Measurements from ENCODE around the gene MAPRE3. TPM values are rescaled to one million over a fixed set of nuclear protein-coding genes. Genes with fewer than 3 reads are reported as not detected.

The MAPRE3 gene
- total RNA-seq, 2 donors from 2014 or later, result 3.2 to 4.4 TPM

DNA sequence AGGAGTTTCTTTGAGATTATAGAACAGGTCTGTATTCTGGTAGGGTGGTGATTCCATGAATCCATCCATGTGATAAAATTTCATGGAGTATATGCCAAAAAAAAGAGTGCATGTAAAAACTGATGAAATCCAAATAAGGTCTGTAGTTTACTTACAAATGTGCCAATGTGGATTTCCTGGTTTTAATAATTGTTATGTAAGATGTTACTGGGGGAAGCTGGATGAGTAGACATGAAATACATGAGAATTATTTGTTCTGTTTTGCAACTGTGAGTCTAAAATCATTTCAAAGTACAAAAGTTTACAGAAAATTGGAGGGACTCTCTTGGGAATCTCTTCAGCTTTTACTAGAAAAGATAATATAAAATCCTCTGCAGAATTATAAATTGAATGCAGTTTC is 38.6 kb downstream of the MAPRE3 start:
- Histone ChIP-seq H3K27ac (ENCODE audit: low read depth, low read length) (no peak overlapping the region), H3K9me3 (ENCODE audit: control insufficient read depth, low read length) (no peaks in the 10 kb centered on the region), H3K9ac (ENCODE audit: extremely low read depth, low read length, poor library complexity, severe bottlenecking) (no peak overlapping the region), H3K4me3 (ENCODE audit: low read length) (no peak overlapping the region), H3K36me3 (ENCODE audit: control insufficient read depth, insufficient read depth, low read length) (no peaks in the 10 kb centered on the region), H3K4me1 (ENCODE audit: control insufficient read depth, insufficient read depth, low read length) (no peaks in the 10 kb centered on the region), H3K27me3 (ENCODE audit: control insufficient read depth, insufficient read depth, low read length, poor library complexity, severe bottlenecking) (no peaks in the 10 kb centered on the region)
- Mint-ChIP-seq H3K27me3 (ENCODE audit: insufficient read depth) (peaks cover 9% of the 10 kb centered on the region), H3K4me1 (peaks cover 10% of the 10 kb centered on the region), H3K9me3 (peaks cover 3% of the 10 kb centered on the region), H3K4me3 (no peak overlapping the region), H3K36me3 (ENCODE audit: low read depth) (peaks cover 9% of the 10 kb centered on the region), H3K27ac (no peak overlapping the region)
- TF ChIP-seq, protein P1, sequence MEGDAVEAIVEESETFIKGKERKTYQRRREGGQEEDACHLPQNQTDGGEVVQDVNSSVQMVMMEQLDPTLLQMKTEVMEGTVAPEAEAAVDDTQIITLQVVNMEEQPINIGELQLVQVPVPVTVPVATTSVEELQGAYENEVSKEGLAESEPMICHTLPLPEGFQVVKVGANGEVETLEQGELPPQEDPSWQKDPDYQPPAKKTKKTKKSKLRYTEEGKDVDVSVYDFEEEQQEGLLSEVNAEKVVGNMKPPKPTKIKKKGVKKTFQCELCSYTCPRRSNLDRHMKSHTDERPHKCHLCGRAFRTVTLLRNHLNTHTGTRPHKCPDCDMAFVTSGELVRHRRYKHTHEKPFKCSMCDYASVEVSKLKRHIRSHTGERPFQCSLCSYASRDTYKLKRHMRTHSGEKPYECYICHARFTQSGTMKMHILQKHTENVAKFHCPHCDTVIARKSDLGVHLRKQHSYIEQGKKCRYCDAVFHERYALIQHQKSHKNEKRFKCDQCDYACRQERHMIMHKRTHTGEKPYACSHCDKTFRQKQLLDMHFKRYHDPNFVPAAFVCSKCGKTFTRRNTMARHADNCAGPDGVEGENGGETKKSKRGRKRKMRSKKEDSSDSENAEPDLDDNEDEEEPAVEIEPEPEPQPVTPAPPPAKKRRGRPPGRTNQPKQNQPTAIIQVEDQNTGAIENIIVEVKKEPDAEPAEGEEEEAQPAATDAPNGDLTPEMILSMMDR (conservative IDR thresholded peaks at IDR 0.05), result no peak
- DNase-seq, result no peak

DNA sequence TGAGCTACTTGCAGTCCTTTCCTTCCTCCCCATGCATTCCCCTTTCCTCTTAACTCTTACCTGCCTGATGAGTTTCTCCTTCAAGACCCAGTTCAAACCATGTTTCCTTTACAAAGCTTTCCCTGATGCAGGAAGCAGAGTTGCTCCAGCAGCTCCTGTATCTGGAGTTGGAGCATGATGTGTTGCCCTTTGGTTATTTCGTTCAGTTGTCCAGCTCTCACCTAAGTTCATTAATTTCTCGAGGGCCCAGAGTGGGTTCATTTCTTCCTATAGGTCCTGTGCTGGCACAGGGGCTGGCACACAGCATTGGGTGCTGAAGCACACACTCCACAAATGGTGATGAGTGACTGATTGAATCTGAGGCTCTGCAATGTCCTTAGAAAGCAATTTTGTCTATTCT is 39.3 kb downstream of the MAPRE3 start:
- Histone ChIP-seq H3K9me3 (ENCODE audit: control insufficient read depth, low read length) (no peaks in the 10 kb centered on the region), H3K9ac (ENCODE audit: extremely low read depth, low read length, poor library complexity, severe bottlenecking) (no peak overlapping the region), H3K27ac (ENCODE audit: low read depth, low read length) (no peak overlapping the region), H3K27me3 (ENCODE audit: control insufficient read depth, insufficient read depth, low read length, poor library complexity, severe bottlenecking) (no peaks in the 10 kb centered on the region), H3K36me3 (ENCODE audit: control insufficient read depth, insufficient read depth, low read length) (no peaks in the 10 kb centered on the region), H3K4me3 (ENCODE audit: low read length) (no peak overlapping the region), H3K4me1 (ENCODE audit: control insufficient read depth, insufficient read depth, low read length) (no peaks in the 10 kb centered on the region)
- Mint-ChIP-seq H3K27me3 (ENCODE audit: insufficient read depth) (peaks cover 9% of the 10 kb centered on the region), H3K4me1 (peaks cover 10% of the 10 kb centered on the region), H3K9me3 (peaks cover 3% of the 10 kb centered on the region), H3K36me3 (ENCODE audit: low read depth) (peaks cover 11% of the 10 kb centered on the region), H3K27ac (no peak overlapping the region), H3K4me3 (no peak overlapping the region)
- DNase-seq, result no peak
- WGBS, 2 experiments (ENCODE audit: insufficient coverage in 1 of 2, insufficient read length in 1 of 2), result 83 to 84% methylated on average over 1 to 2 of the region's 2 CpGs
- TF ChIP-seq, protein P1 (conservative IDR thresholded peaks at IDR 0.05), result no peak

DNA sequence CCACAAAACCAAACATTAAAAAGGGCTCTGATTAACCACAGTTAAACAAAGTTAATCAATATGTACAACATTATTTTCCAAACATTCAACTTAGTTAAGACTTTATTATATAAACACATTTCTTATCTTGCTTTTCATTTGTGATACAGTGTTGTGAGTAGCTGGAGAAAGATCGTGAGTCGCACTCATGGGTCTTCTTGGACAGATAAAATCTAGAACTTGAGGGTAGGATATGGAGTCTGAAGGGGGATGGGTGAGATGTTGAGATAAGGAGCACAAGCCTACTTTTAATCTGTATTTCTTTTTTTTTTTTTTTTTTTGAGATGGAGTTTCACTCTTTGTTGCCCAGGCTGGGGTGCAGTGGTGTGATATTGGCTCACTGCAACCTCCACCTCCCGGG is 39.7 kb downstream of the MAPRE3 start:
- TF ChIP-seq, protein P1 (conservative IDR thresholded peaks at IDR 0.05), result no peak
- Mint-ChIP-seq H3K27me3 (ENCODE audit: insufficient read depth) (peaks cover 9% of the 10 kb centered on the region), H3K4me1 (peaks cover 10% of the 10 kb centered on the region), H3K27ac (no peak overlapping the region), H3K9me3 (peaks cover 3% of the 10 kb centered on the region), H3K36me3 (ENCODE audit: low read depth) (peaks cover 13% of the 10 kb centered on the region), H3K4me3 (no peak overlapping the region)
- Histone ChIP-seq H3K4me3 (ENCODE audit: low read length) (no peak overlapping the region), H3K9ac (ENCODE audit: extremely low read depth, low read length, poor library complexity, severe bottlenecking) (no peak overlapping the region), H3K4me1 (ENCODE audit: control insufficient read depth, insufficient read depth, low read length) (no peaks in the 10 kb centered on the region), H3K27ac (ENCODE audit: low read depth, low read length) (no peak overlapping the region), H3K27me3 (ENCODE audit: control insufficient read depth, insufficient read depth, low read length, poor library complexity, severe bottlenecking) (no peaks in the 10 kb centered on the region), H3K36me3 (ENCODE audit: control insufficient read depth, insufficient read depth, low read length) (no peaks in the 10 kb centered on the region), H3K9me3 (ENCODE audit: control insufficient read depth, low read length) (no peaks in the 10 kb centered on the region)
- WGBS, 2 experiments (ENCODE audit: insufficient coverage in 1 of 2, insufficient read length in 1 of 2), result 95% methylated on average over 3 of the region's 3 CpGs; no CpG with 5 or more reads in 1 of the 2 experiments
- no peak for DNase-seq
